Large intestine (tissue), 3 donors: ENCODE data around the gene GRID1. TPM values are rescaled to one million over a fixed set of nuclear protein-coding genes. Genes with fewer than 3 reads are reported as not detected.
"Not testable (repeated sequence)": the region's sequence is repeated elsewhere in the genome, so short reads cannot be mapped to it uniquely, and the experiment has no call there.

ENCODE experiments used
- DNase-seq, 2 donors: peaks; one replicate each; pipeline versions ENCODE4 v3.0.0 to v3.0.0-alpha.2; 2013
- H3K27ac ChIP-seq: one replicate; pipeline ENCODE4 v1.5.1; 2013; ENCODE audit warnings: low read length
- H3K27me3 ChIP-seq: 2 replicates; pipeline ENCODE4 v1.6.1; 2013; ENCODE audit warnings: low read length; ENCODE audit not compliant: control insufficient read depth, insufficient read depth
- H3K36me3 ChIP-seq: 2 replicates; pipeline ENCODE4 v1.6.1; 2013; ENCODE audit warnings: low read length; ENCODE audit not compliant: control insufficient read depth, insufficient read depth
- H3K4me1 ChIP-seq: one replicate; pipeline ENCODE4 v1.6.1; 2013; ENCODE audit warnings: low read length; ENCODE audit not compliant: control insufficient read depth, insufficient read depth
- H3K4me3 ChIP-seq: one replicate; pipeline ENCODE4 v1.5.1; 2013; ENCODE audit warnings: low read length
- H3K9me3 ChIP-seq: one replicate; pipeline ENCODE4 v1.6.1; 2013; ENCODE audit warnings: mild to moderate bottlenecking, low read depth, low read length, moderate library complexity; ENCODE audit not compliant: control insufficient read depth
- WGBS: methylation state at CpG from one replicate; pipeline ENCODE4 v1.1.5; 2013; ENCODE audit warnings: low lambda C conversion rate; ENCODE audit not compliant: insufficient coverage; 5-methylcytosine and 5-hydroxymethylcytosine counted together
- polyA plus RNA-seq: library from polyadenylated mRNA; unstranded; fragments of 120-200 nt; gene quantifications from one replicate; pipeline ENCODE4 v1.2.1, GENCODE V29; 2013

Gene GRID1
- polyA plus RNA-seq, 1 donor: 1.7 TPM

DNA sequence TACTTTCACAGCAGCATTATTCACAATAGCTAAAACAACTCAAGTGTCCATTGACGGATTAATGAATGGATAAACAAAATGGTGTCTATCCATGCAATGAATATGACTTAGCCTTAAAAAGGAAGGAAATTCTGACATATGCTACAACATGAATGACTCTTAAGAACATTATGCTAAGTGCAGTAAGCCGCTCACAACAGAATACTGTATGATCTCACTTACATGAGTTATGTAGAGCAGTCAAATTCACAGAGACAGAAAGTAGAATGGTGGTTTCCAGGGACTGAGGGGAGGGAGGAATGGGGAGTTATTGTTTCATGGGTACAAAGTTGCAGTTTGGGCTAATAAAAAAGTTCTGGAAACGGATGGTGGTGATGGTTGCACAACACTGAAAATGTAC, 282.0 kb downstream of the GRID1 start:
- Histone ChIP-seq H3K27ac (no peak overlapping the region), H3K4me3 (no peak overlapping the region), H3K4me1 (no peaks in the 10 kb centered on the region), H3K36me3 (no peaks in the 10 kb centered on the region), H3K9me3 (no peaks in the 10 kb centered on the region), H3K27me3 (peaks cover 6% of the 10 kb centered on the region)
- WGBS: 70% methylated on average over 2 of the region's 3 CpGs
- no peak for DNase-seq

GRCh38 chr10:86083664-86084175, 282.9 kb downstream of the GRID1 start:
- WGBS: no CpG with 5 or more reads among the region's 9 CpGs
- Histone ChIP-seq H3K27me3 (peaks cover 6% of the 10 kb centered on the region), H3K27ac (no peak overlapping the region), H3K9me3 (no peaks in the 10 kb centered on the region), H3K4me3 (no peak overlapping the region), H3K4me1 (peaks cover 1% of the 10 kb centered on the region), H3K36me3 (no peaks in the 10 kb centered on the region)
- no peak for DNase-seq

DNA sequence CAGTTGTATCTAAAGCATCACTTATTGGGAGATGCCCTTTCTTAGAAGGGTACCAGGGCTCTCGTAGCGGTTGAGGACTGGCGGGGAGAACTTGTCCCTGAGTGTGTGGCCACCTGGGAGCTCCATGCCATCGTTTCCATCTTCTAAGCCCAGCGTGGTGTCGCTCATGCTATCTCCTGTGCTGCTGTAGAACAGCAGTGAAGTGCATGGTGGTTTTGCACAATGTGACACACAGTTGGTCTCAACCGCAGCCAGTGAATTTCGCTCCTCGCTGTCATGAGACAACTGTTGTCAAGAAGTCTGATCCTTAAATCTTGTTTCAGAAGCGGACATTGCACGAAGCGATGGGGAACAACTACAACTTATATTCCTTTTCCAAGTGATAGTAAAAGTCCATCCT, 283.4 kb downstream of the GRID1 start:
- no peak for DNase-seq
- no peaks in the 10 kb centered on the region for H3K36me3 ChIP-seq
- H3K4me3 ChIP-seq: no peak overlapping the region
- H3K9me3 ChIP-seq: no peaks in the 10 kb centered on the region
- peaks cover 4% of the 10 kb centered on the region for H3K4me1 ChIP-seq
- peaks cover 6% of the 10 kb centered on the region for H3K27me3 ChIP-seq
- WGBS: no CpG with 5 or more reads among the region's 12 CpGs
- H3K27ac ChIP-seq: no peak overlapping the region

- no peaks in the 10 kb centered on the region for H3K9me3 ChIP-seq
- no peak for DNase-seq
- no CpG with 5 or more reads among the region's 3 CpGs for WGBS
- H3K4me1 ChIP-seq: peaks cover 4% of the 10 kb centered on the region
- no peaks in the 10 kb centered on the region for H3K36me3 ChIP-seq
- H3K27me3 ChIP-seq: peaks cover 3% of the 10 kb centered on the region
- H3K4me3 ChIP-seq: no peak overlapping the region
- H3K27ac ChIP-seq: no peak overlapping the region
Observed at GRCh38 chr10:86082556-86082955, 284.0 kb downstream of the GRID1 start.

- Histone ChIP-seq H3K4me1 (peaks cover 4% of the 10 kb centered on the region), H3K27ac (no peak overlapping the region), H3K9me3 (no peaks in the 10 kb centered on the region), H3K27me3 (peaks cover 3% of the 10 kb centered on the region), H3K36me3 (no peaks in the 10 kb centered on the region), H3K4me3 (no peak overlapping the region)
- DNase-seq: peak; percentile 17 to 46
- no CpG with 5 or more reads among the region's 4 CpGs for WGBS
Observed at GRCh38 chr10:86079088-86079487, 287.5 kb downstream of the GRID1 start.

- H3K9me3 ChIP-seq: no peaks in the 10 kb centered on the region
- H3K27ac ChIP-seq: no peak overlapping the region
- H3K27me3 ChIP-seq: peaks cover 3% of the 10 kb centered on the region
- H3K4me3 ChIP-seq: no peak overlapping the region
- H3K36me3 ChIP-seq: no peaks in the 10 kb centered on the region
- DNase-seq: no peak
- WGBS: no CpG with 5 or more reads among the region's 5 CpGs
- H3K4me1 ChIP-seq: peaks cover 4% of the 10 kb centered on the region
Observed at GRCh38 chr10:86078639-86079035, 288.0 kb downstream of the GRID1 start.

DNA sequence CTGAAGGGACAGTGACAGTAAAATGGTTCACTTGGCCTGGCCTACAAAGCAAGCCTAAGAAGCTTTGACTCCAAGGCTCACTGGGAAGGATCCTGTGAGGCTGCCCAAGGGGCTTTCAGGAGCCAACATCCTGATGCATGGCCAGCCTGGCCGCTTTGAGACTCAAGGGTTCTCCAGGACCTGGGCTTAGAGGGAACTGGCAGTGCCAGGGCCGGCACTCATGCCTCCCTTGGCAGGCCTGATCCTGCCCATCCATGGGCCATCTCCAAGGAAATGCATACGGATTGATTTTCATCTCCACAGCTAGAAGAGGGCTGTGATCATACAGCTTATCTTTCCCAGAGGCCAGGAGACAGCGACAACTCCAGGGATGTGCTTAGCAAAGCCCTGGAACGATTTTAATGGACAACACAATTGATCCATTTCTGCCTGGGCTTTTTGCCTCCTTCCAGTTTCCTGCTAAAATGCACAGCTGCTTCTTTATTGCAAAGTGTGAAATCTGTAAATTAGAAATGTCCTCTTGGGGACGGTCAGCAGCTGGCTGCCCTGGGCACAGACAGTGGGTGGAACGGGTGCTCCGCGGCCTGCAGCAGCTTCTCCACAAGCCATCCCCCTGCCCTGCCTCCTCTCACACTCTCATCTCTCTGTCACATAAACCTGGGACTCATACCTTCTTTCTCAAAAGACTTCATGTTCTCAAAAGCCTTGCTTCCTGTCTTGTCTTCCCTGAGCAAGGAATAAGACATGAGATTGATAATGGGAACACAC, 288.5 kb downstream of the GRID1 start:
- H3K27ac ChIP-seq: no peak overlapping the region
- WGBS: no CpG with 5 or more reads among the region's 9 CpGs
- no peaks in the 10 kb centered on the region for H3K9me3 ChIP-seq
- no peak overlapping the region for H3K4me3 ChIP-seq
- H3K4me1 ChIP-seq: peaks cover 4% of the 10 kb centered on the region
- peaks cover 3% of the 10 kb centered on the region for H3K27me3 ChIP-seq
- no peak for DNase-seq
- H3K36me3 ChIP-seq: no peaks in the 10 kb centered on the region

GRCh38 chr10:86077271-86077670, 289.3 kb downstream of the GRID1 start:
- Histone ChIP-seq H3K4me1 (peaks cover 4% of the 10 kb centered on the region), H3K9me3 (no peaks in the 10 kb centered on the region), H3K36me3 (no peaks in the 10 kb centered on the region), H3K27me3 (no peaks in the 10 kb centered on the region), H3K4me3 (no peak overlapping the region), H3K27ac (no peak overlapping the region)
- DNase-seq: no peak
- no CpG with 5 or more reads among the region's 6 CpGs for WGBS

- not testable (repeated sequence) for H3K36me3 ChIP-seq, DNase-seq, H3K27ac ChIP-seq, H3K9me3 ChIP-seq, H3K4me1 ChIP-seq, H3K27me3 ChIP-seq, H3K4me3 ChIP-seq
- no CpG with 5 or more reads among the region's 4 CpGs for WGBS
Observed at GRCh38 chr10:86076497-86076896, 290.1 kb downstream of the GRID1 start.

DNA sequence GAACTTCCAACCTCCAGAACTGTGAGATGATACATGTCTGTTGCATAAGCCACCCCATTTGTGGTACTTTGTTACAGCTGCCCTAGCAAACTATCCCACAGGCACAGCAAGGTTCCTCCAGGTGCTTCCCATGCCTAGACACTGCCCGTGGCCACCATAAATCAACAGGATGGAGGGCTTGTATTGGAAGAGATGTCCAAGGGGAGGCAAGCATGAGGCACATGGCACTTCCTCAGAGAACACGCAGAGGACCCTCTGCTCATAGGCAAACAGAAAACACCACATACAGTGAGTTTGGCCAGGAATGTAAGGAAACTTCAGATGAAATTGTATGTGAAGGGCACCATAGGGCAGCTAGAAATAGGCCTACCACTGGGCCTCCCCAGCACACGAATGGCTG, 291.1 kb downstream of the GRID1 start:
- WGBS: no CpG with 5 or more reads among the region's 3 CpGs
- H3K4me1 ChIP-seq: peaks cover 4% of the 10 kb centered on the region
- DNase-seq: no peak
- H3K9me3 ChIP-seq: no peaks in the 10 kb centered on the region
- no peaks in the 10 kb centered on the region for H3K27me3 ChIP-seq
- H3K27ac ChIP-seq: no peak overlapping the region
- H3K4me3 ChIP-seq: no peak overlapping the region
- H3K36me3 ChIP-seq: no peaks in the 10 kb centered on the region

GRCh38 chr10:86074294-86074693, 292.3 kb downstream of the GRID1 start:
- no peak for DNase-seq
- H3K27me3 ChIP-seq: no peaks in the 10 kb centered on the region
- no peak overlapping the region for H3K27ac ChIP-seq
- no peaks in the 10 kb centered on the region for H3K9me3 ChIP-seq
- H3K4me1 ChIP-seq: peaks cover 4% of the 10 kb centered on the region
- H3K4me3 ChIP-seq: no peak overlapping the region
- H3K36me3 ChIP-seq: no peaks in the 10 kb centered on the region
- 82% methylated on average over 5 of the region's 5 CpGs for WGBS
